GM12878 (cell line): ENCODE results near the gene TTLL3. TPM values are rescaled to one million over a fixed set of nuclear protein-coding genes. Genes with fewer than 3 reads are reported as not detected.

Experiments
- BMI1 ChIP-seq: fragments of 450-650 bp; IDR thresholded peaks from 2 replicates; pipeline ENCODE4 v1.6.1; 2016; ENCODE audit warnings: mild to moderate bottlenecking, moderate library complexity, borderline replicate concordance
- CHD2 ChIP-seq: IDR thresholded peaks from 2 replicates; pipeline ENCODE4 v1.6.1; 2011; ENCODE audit warnings: low read depth, low read length, improper control_type of control experiment, borderline replicate concordance
- DPF2 ChIP-seq: fragments of 450-650 bp; IDR thresholded peaks from 2 replicates; pipeline ENCODE4 v1.6.1; 2017; ENCODE audit warnings: mild to moderate bottlenecking
- EP300 ChIP-seq, 2 experiments: fragments of 150-350 bp in 1 of 2; IDR thresholded peaks; 2 replicates each; pipeline ENCODE4 v1.6.1; 2011 to 2012; ENCODE audit warnings: low read depth in 2 of 2, low read length in 2 of 2, borderline replicate concordance in 1 of 2, improper control_type of control experiment in 1 of 2, inconsistent platforms in 1 of 2; ENCODE audit not compliant: control insufficient read depth in 1 of 2
- ESRRA ChIP-seq: IDR thresholded peaks from 2 replicates; pipeline ENCODE4 v1.6.1; 2012; ENCODE audit warnings: mild to moderate bottlenecking, low read length, improper control_type of control experiment
- FOXK2 ChIP-seq: fragments of 450-650 bp; IDR thresholded peaks from 2 replicates; pipeline ENCODE4 v1.6.1; 2017; ENCODE audit warnings: mild to moderate bottlenecking, moderate library complexity
- HCFC1 ChIP-seq: fragments of 150-350 bp; IDR thresholded peaks from 2 replicates; pipeline ENCODE4 v1.6.1; 2014; ENCODE audit warnings: low read length
- KDM1A ChIP-seq: fragments of 200-600 bp; sonication (generic); IDR thresholded peaks from 2 replicates; pipeline ENCODE4 v1.6.1; 2016; ENCODE audit warnings: borderline replicate concordance
- MEF2B ChIP-seq: fragments of 450-650 bp; IDR thresholded peaks from 2 replicates; pipeline ENCODE4 v1.6.1; 2018; ENCODE audit warnings: mild to moderate bottlenecking, moderate library complexity; ENCODE audit not compliant: partially characterized antibody, poor library complexity, severe bottlenecking
- MYC ChIP-seq: IDR thresholded peaks from 2 replicates; pipeline ENCODE4 v1.6.1; 2011; ENCODE audit warnings: mild to moderate bottlenecking, low read length, moderate library complexity, inconsistent platforms; ENCODE audit not compliant: insufficient read depth, insufficient replicate concordance, insufficient read length, severe bottlenecking
- NFIC ChIP-seq: IDR thresholded peaks from 2 replicates; pipeline ENCODE4 v1.6.1; 2012; ENCODE audit warnings: low read depth, mild to moderate bottlenecking, inconsistent platforms, low read length, moderate library complexity
- NRF1 ChIP-seq: conservative IDR thresholded peaks from 2 replicates; pipeline ENCODE4 v1.6.1; 2011; ENCODE audit warnings: mild to moderate bottlenecking, low read depth, low read length, improper control_type of control experiment
- RCOR1 ChIP-seq: conservative IDR thresholded peaks from 2 replicates; pipeline ENCODE4 v1.6.1; 2012; ENCODE audit warnings: low read depth, low read length, improper control_type of control experiment
- SKIL ChIP-seq: fragments of 450-650 bp; IDR thresholded peaks from 2 replicates; pipeline ENCODE4 v1.6.1; 2017; ENCODE audit warnings: mild to moderate bottlenecking, low read depth, inconsistent platforms; ENCODE audit not compliant: poor library complexity, severe bottlenecking
- SMARCA5 ChIP-seq: fragments of 450-650 bp; IDR thresholded peaks from 2 replicates; pipeline ENCODE4 v1.6.1; 2017; ENCODE audit warnings: mild to moderate bottlenecking
- SP1 ChIP-seq: IDR thresholded peaks from one replicate; pipeline ENCODE4 v1.6.1; 2011; ENCODE audit warnings: low read depth, low read length
- SUPT20H ChIP-seq: IDR thresholded peaks from 2 replicates; pipeline ENCODE4 v1.6.1; 2011; ENCODE audit warnings: low read depth, mild to moderate bottlenecking, low read length, moderate library complexity, borderline replicate concordance; ENCODE audit not compliant: control insufficient read depth
- TCF12 ChIP-seq: IDR thresholded peaks from 2 replicates; pipeline ENCODE4 v1.6.1; 2011; ENCODE audit warnings: low read depth, mild to moderate bottlenecking, low read length
- TCF7 ChIP-seq: IDR thresholded peaks from 2 replicates; pipeline ENCODE4 v1.6.1; 2014; ENCODE audit warnings: antibody characterized with exemption, borderline replicate concordance
- YBX1 ChIP-seq: fragments of 450-650 bp; IDR thresholded peaks from 2 replicates; pipeline ENCODE4 v1.6.1; 2016; ENCODE audit warnings: antibody characterized with exemption
- ZNF217 ChIP-seq: fragments of 450-650 bp; IDR thresholded peaks from 2 replicates; pipeline ENCODE4 v1.6.1; 2017; ENCODE audit warnings: antibody characterized with exemption, mild to moderate bottlenecking
- ZZZ3 ChIP-seq: IDR thresholded peaks from 2 replicates; pipeline ENCODE4 v1.6.1; 2011; ENCODE audit warnings: low read depth; ENCODE audit not compliant: control insufficient read depth, insufficient read length
- polyA plus RNA-seq, 11 experiments: library from polyadenylated mRNA; depleted of rRNA in 4 of 11; unstranded in 6 of 11; stranded (reverse) in 5 of 11; fragments of >200 nt; fragmentation: Nextera tagmentation in 4 of 11; fragmentation: Illumina TruSeq in 1 of 11; extraction: Ambion mirVana in 4 of 11; extraction: Trizol in 1 of 11; gene quantifications; 1 replicate in 1 of 11; 2 replicates in 10 of 11; pipeline versions ENCODE4 v1.2.1 to v1.2.3, GENCODE V29; 2011 to 2016; ENCODE audit warnings: inconsistent platforms in 2 of 11, missing spikeins in 2 of 11, low read depth in 1 of 11
- total RNA-seq, 4 experiments: library from RNA; depleted of rRNA in 3 of 4; stranded (reverse); fragments of >200 nt in 3 of 4; fragmentation: Illumina TruSeq in 1 of 4; extraction: Trizol in 1 of 4; gene quantifications; 2 replicates each; pipeline versions ENCODE4 v1.2.1 to v1.2.3, GENCODE V29; 2013 to 2021
- TF ChIP-seq, protein P1 (sequence below): IDR thresholded peaks from 2 replicates; pipeline ENCODE4 v1.6.1; 2011; ENCODE audit warnings: low read depth, low read length, improper control_type of control experiment, borderline replicate concordance
- TF ChIP-seq, protein P2 (sequence below), 3 experiments: IDR thresholded peaks in 2 of 3; conservative IDR thresholded peaks in 1 of 3; 2 replicates each; pipeline ENCODE4 v1.5.1; 2011; ENCODE audit warnings: low read depth in 3 of 3, low read length in 3 of 3, mild to moderate bottlenecking in 3 of 3, control low read depth in 2 of 3, moderate library complexity in 2 of 3, inconsistent platforms in 1 of 3, mixed read lengths in 1 of 3; ENCODE audit not compliant: control insufficient read depth in 2 of 3, insufficient read depth in 1 of 3; ENCODE audit errors: extremely low read depth in 1 of 3
- TF ChIP-seq, protein P3 (sequence below): IDR thresholded peaks from 2 replicates; pipeline ENCODE4 v1.6.1; 2012; ENCODE audit warnings: low read length, inconsistent platforms

The TTLL3 gene
- total and polyA plus RNA-seq, 10 of the 15 experiments (the other 5 are each of a cell fraction or from before 2014, with no cell fraction given): 4.2 to 51.3 (median 18.9) TPM

GRCh38 chr3:9791790-9792404 lies 18.2 kb upstream of the TTLL3 start (continued):
- TF ChIP-seq SMARCA5 (no peak), RCOR1 (0 out of 2 replicates have a peak, but pooled peaks have one; percentile 45), ZNF217 (peak; percentile 51; the same call in 1 of the 2 replicates), BMI1 (no peak), KDM1A (no peak), NFIC (peak; percentile 10; the same call in 1 of the 2 replicates), ESRRA (no peak), TCF12 (no peak), ZZZ3 (no peak), CHD2 (no peak), SUPT20H (no peak), NRF1 (no peak), MEF2B (peak; percentile 87), SP1 (no peak), HCFC1 (no peak), TCF7 (no peak), SKIL (peak; percentile 14), FOXK2 (no peak), EP300 (IDR thresholded peaks at IDR 0.05; ENCODE audit: borderline replicate concordance in 1 of 2, control insufficient read depth in 1 of 2, low read depth in 2 of 2, low read length in 2 of 2) (0 out of 4 replicates have a peak, but pooled peaks of 1 of the 2 experiments have one; percentile 23), DPF2 (peak; percentile 57), YBX1 (no peak), MYC (no peak)
- TF ChIP-seq, protein P1, sequence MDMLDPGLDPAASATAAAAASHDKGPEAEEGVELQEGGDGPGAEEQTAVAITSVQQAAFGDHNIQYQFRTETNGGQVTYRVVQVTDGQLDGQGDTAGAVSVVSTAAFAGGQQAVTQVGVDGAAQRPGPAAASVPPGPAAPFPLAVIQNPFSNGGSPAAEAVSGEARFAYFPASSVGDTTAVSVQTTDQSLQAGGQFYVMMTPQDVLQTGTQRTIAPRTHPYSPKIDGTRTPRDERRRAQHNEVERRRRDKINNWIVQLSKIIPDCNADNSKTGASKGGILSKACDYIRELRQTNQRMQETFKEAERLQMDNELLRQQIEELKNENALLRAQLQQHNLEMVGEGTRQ: no peak
- TF ChIP-seq, protein P2, sequence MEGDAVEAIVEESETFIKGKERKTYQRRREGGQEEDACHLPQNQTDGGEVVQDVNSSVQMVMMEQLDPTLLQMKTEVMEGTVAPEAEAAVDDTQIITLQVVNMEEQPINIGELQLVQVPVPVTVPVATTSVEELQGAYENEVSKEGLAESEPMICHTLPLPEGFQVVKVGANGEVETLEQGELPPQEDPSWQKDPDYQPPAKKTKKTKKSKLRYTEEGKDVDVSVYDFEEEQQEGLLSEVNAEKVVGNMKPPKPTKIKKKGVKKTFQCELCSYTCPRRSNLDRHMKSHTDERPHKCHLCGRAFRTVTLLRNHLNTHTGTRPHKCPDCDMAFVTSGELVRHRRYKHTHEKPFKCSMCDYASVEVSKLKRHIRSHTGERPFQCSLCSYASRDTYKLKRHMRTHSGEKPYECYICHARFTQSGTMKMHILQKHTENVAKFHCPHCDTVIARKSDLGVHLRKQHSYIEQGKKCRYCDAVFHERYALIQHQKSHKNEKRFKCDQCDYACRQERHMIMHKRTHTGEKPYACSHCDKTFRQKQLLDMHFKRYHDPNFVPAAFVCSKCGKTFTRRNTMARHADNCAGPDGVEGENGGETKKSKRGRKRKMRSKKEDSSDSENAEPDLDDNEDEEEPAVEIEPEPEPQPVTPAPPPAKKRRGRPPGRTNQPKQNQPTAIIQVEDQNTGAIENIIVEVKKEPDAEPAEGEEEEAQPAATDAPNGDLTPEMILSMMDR (IDR thresholded peaks at IDR 0.05 in 2 of 3, conservative IDR thresholded peaks at IDR 0.05 in 1 of 3; ENCODE audit: control insufficient read depth in 2 of 3, extremely low read depth in 1 of 3, insufficient read depth in 1 of 3, low read depth in 3 of 3, low read length in 3 of 3): no peak
- TF ChIP-seq, protein P3, sequence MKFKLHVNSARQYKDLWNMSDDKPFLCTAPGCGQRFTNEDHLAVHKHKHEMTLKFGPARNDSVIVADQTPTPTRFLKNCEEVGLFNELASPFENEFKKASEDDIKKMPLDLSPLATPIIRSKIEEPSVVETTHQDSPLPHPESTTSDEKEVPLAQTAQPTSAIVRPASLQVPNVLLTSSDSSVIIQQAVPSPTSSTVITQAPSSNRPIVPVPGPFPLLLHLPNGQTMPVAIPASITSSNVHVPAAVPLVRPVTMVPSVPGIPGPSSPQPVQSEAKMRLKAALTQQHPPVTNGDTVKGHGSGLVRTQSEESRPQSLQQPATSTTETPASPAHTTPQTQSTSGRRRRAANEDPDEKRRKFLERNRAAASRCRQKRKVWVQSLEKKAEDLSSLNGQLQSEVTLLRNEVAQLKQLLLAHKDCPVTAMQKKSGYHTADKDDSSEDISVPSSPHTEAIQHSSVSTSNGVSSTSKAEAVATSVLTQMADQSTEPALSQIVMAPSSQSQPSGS: no peak
